C4-2B (cell line): ENCODE measurements around the gene PRUNE1.

ENCODE experiments used
- H3K27ac ChIP-seq: fragments of 450-650 bp; 2 replicates; pipeline ENCODE4 v1.5.1; 2017
- CTCF ChIP-seq: fragments of 450-650 bp; conservative IDR thresholded peaks from 2 replicates; pipeline ENCODE4 v1.5.1; 2017; ENCODE audit warnings: mild to moderate bottlenecking
- ZFX ChIP-seq: fragments of 450-650 bp; IDR thresholded peaks from 2 replicates; pipeline ENCODE4 v1.6.1; 2017

PRUNE1 gene

GRCh38 chr1:151001602-151002001, 6.6 kb upstream of the PRUNE1 start:
- no peak overlapping the region for H3K27ac ChIP-seq
- TF ChIP-seq CTCF (no peak), ZFX (no peak)

- TF ChIP-seq CTCF (no peak), ZFX (no peak)
- no peak overlapping the region for H3K27ac ChIP-seq
Observed at GRCh38 chr1:151002051-151002450, 6.2 kb upstream of the PRUNE1 start.

- H3K27ac ChIP-seq: no peak overlapping the region
- TF ChIP-seq ZFX: no peak
- TF ChIP-seq CTCF: no peak
Observed at GRCh38 chr1:151002611-151003010, 5.6 kb upstream of the PRUNE1 start.

- no peak overlapping the region for H3K27ac ChIP-seq
- TF ChIP-seq CTCF (no peak), ZFX (no peak)
Observed at GRCh38 chr1:151003180-151003579, 5.1 kb upstream of the PRUNE1 start.

- TF ChIP-seq ZFX (no peak), CTCF (no peak)
- peak overlapping the region; percentile 49 for H3K27ac ChIP-seq
Observed at GRCh38 chr1:151005729-151006319, 2.4 kb upstream of the PRUNE1 start.

- peak within 1 kb of the TSS; percentile 49 for H3K27ac ChIP-seq
- TF ChIP-seq CTCF (no peak; the same call in 1 of the 2 replicates), ZFX (no peak)
Observed at GRCh38 chr1:151006327-151007052, 1.8 kb upstream of the PRUNE1 start, which contains the start of gene MINDY1. TSS of gene MINDY1 (minus strand) at chr1:151006902. CDS start at chr1:151002617, 4,285 bp downstream.

- TF ChIP-seq ZFX (no peak), CTCF (no peak)
- H3K27ac ChIP-seq: peak overlapping the region; percentile 73
Observed at GRCh38 chr1:151007853-151008243, 401 bp upstream of the PRUNE1 start.
